Naive B cell (primary cell): ENCODE results near the gene SRM. TPM values are rescaled to one million over a fixed set of nuclear protein-coding genes. Genes with fewer than 3 reads are reported as not detected.
"Not testable (repeated sequence)": the region's sequence is repeated elsewhere in the genome, so short reads cannot be mapped to it uniquely, and the experiment has no call there.

Experiments used
- ATAC-seq, 2 donors: fragments of 150-1000 bp; cut with Tn5 transposase; 2 replicates each; pipeline ENCODE4 v1.10.0; 2021; ENCODE audit warnings: low read depth in 2 of 2, mild to moderate bottlenecking in 2 of 2, moderate library complexity in 2 of 2
- DNase-seq: peaks from one replicate; pipeline ENCODE4 v3.0.0; 2022
- H3K27ac Mint-ChIP-seq, 6 donors: one replicate each; pipeline ENCODE4 v1.8.0; 2020 to 2022; ENCODE audit warnings: mild to moderate bottlenecking in 6 of 6, mixed read lengths in 6 of 6, moderate library complexity in 5 of 6, inconsistent platforms in 2 of 6
- H3K27me3 Mint-ChIP-seq, 3 donors: one replicate each; pipeline ENCODE4 v1.8.0; 2021 to 2022; ENCODE audit warnings: mixed read lengths in 3 of 3, mild to moderate bottlenecking in 1 of 3
- H3K36me3 Mint-ChIP-seq, 2 donors: one replicate each; pipeline ENCODE4 v1.8.0; 2020 to 2022; ENCODE audit warnings: mixed read lengths in 2 of 2, inconsistent platforms in 1 of 2, mild to moderate bottlenecking in 1 of 2
- H3K4me1 Mint-ChIP-seq, 3 donors: one replicate each; pipeline ENCODE4 v1.8.0; 2020 to 2022; ENCODE audit warnings: mixed read lengths in 3 of 3, inconsistent platforms in 1 of 3, mild to moderate bottlenecking in 1 of 3, moderate library complexity in 1 of 3
- H3K4me3 Mint-ChIP-seq, 8 donors: one replicate each; pipeline ENCODE4 v1.8.0; 2020 to 2022; ENCODE audit warnings: mild to moderate bottlenecking in 8 of 8, mixed read lengths in 8 of 8, moderate library complexity in 8 of 8, inconsistent platforms in 2 of 8
- H3K9me3 Mint-ChIP-seq, 7 donors: one replicate each; pipeline ENCODE4 v1.8.0; 2020 to 2022; ENCODE audit warnings: mixed read lengths in 7 of 7, mild to moderate bottlenecking in 5 of 7, inconsistent platforms in 2 of 7, moderate library complexity in 1 of 7
- polyA plus RNA-seq, 6 donors: library from polyadenylated mRNA; unstranded; fragments of 300-500 nt; fragmentation: Illumina TruSeq; gene quantifications; one replicate each; pipeline ENCODE4 v1.2.3, GENCODE V29; 2021; ENCODE audit warnings: low read depth in 6 of 6

The SRM gene
- polyA plus RNA-seq, 6 donors from 2014 or later, result 74.3 to 133 (median 89.4) TPM

DNA sequence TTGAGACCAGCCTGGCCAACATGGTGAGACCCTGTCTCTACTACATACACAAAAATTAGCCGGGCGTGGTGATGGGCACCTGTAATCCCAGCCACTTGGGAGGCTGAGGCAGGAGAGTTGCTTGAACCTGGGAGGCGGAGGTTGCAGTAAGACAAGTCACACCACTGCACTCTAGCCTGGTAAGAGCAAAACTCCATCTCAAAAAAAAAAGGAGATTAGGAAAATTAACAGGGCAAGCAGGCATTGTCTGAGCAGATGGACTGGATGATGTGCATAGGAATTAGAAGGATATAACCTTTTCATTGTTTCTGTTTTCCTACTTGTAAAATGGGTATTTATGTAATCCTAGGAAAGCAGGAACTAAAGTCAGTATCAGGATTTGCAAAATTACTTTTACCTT lies 31.8 kb downstream of the SRM start:
- Mint-ChIP-seq H3K4me3 (no peak overlapping the region), H3K9me3 (peaks cover 0 to 2% (median 0%) of the 10 kb centered on the region in 7 donors), H3K36me3 (peaks cover 6 to 15% of the 10 kb centered on the region in 2 donors), H3K27ac (peak overlapping the region in 2 of 6 donors; percentile 49 to 58), H3K4me1 (peaks cover 7 to 14% (median 8%) of the 10 kb centered on the region in 3 donors), H3K27me3 (no peaks in the 10 kb centered on the region)
- ATAC-seq, result no peak
- no peak for DNase-seq

DNA sequence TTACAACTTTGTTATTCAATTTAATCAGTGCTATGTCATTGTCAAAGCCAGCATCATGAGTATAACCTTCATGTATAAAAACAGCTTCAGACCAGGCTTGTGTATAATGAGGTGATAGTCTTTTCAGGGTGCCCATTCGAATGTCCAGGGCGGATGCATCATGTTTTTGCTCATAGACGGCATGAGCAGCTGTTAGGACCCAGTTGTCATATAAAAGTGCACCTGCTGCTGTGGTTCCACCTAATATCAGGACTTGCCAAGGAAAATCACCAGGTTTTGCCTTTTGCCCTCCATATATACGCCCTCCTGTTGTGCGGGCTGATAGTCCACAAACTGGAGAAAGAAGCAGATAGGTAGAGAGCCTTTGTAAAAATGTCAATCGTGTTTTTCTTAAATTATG lies 32.5 kb downstream of the SRM start:
- Mint-ChIP-seq H3K4me3 (no peak overlapping the region), H3K27ac (peak overlapping the region in 2 of 6 donors; percentile 47 to 49), H3K36me3 (peaks cover 12 to 21% of the 10 kb centered on the region in 2 donors), H3K9me3 (peaks cover 0 to 2% (median 0%) of the 10 kb centered on the region in 7 donors), H3K4me1 (peaks cover 8 to 14% (median 11%) of the 10 kb centered on the region in 3 donors), H3K27me3 (no peaks in the 10 kb centered on the region)
- no peak for DNase-seq
- ATAC-seq, result no peak

- DNase-seq (no peak), ATAC-seq (no peak)
- Mint-ChIP-seq H3K27me3 (no peaks in the 10 kb centered on the region), H3K27ac (peak overlapping the region in 2 of 6 donors; percentile 27 to 29), H3K4me3 (no peak overlapping the region), H3K9me3 (peaks cover 0 to 2% (median 0%) of the 10 kb centered on the region in 7 donors), H3K36me3 (peaks cover 17 to 25% of the 10 kb centered on the region in 2 donors), H3K4me1 (peaks cover 11 to 18% (median 15%) of the 10 kb centered on the region in 3 donors)
Measured at GRCh38 chr1:11026903-11027302, 32.9 kb downstream of the SRM start.

DNA sequence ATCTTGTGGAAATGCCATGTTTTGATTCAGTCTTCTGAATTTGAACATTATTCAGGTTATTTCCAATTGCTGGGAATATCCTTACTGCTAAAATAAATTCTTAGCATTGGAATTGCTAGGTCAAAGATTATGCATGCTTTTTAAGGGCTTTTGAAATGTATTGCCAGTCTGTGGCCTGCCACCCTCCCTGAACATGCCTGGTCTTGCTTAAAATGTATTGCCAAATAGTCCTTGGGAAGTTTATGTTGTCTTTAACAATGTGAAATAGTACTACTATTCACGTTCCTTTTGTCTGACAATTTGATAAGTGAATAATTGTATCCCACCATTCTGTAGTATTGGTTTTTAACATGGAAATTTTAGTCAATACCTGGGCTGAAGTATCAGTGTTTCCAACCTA lies 33.8 kb downstream of the SRM start:
- DNase-seq, result no peak
- H3K27ac Mint-ChIP-seq, result no peak overlapping the region
- peaks cover 12 to 23% (median 16%) of the 10 kb centered on the region in 3 donors for H3K4me1 Mint-ChIP-seq
- peaks cover 20 to 27% of the 10 kb centered on the region in 2 donors for H3K36me3 Mint-ChIP-seq
- ATAC-seq, result no peak
- peaks cover 0 to 2% (median 0%) of the 10 kb centered on the region in 7 donors for H3K9me3 Mint-ChIP-seq
- H3K27me3 Mint-ChIP-seq, result no peaks in the 10 kb centered on the region
- no peak overlapping the region for H3K4me3 Mint-ChIP-seq

DNA sequence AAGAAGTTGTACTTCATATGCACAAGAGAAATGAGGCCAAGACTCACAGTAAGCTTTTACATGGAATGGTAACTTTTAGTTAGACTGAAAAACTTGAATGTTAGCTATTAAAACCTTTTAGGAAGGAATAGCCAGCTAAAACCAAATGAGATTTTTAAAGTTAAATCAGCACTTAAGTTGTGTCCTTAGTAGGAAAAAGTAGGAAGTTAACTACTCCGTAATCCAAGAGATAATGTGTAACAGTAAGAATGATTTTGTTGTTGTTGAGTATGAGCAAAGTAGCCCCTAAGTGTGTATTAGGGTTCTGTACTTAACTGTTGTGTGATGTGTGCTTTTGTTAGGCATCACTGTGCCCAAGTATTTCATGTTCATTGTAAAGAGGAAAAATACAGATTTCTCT lies 34.2 kb downstream of the SRM start:
- H3K36me3 Mint-ChIP-seq, result peaks cover 20 to 27% of the 10 kb centered on the region in 2 donors
- no peak overlapping the region for H3K4me3 Mint-ChIP-seq
- ATAC-seq (no peak), DNase-seq (no peak)
- H3K4me1 Mint-ChIP-seq, result peaks cover 10 to 19% (median 16%) of the 10 kb centered on the region in 3 donors
- peak overlapping the region in 1 of 6 donors; percentile 2 for H3K27ac Mint-ChIP-seq
- peaks cover 0 to 2% (median 0%) of the 10 kb centered on the region in 7 donors for H3K9me3 Mint-ChIP-seq
- H3K27me3 Mint-ChIP-seq, result no peaks in the 10 kb centered on the region

- no peak for DNase-seq
- H3K27me3 Mint-ChIP-seq, result no peaks in the 10 kb centered on the region
- no peak for ATAC-seq
- peak overlapping the region in 1 of 6 donors; percentile 39 for H3K27ac Mint-ChIP-seq
- peaks cover 0 to 2% (median 0%) of the 10 kb centered on the region in 7 donors for H3K9me3 Mint-ChIP-seq
- peaks cover 20 to 27% of the 10 kb centered on the region in 2 donors for H3K36me3 Mint-ChIP-seq
- no peak overlapping the region for H3K4me3 Mint-ChIP-seq
- peaks cover 10 to 17% (median 16%) of the 10 kb centered on the region in 3 donors for H3K4me1 Mint-ChIP-seq
Measured at GRCh38 chr1:11024874-11025203, 35.0 kb downstream of the SRM start.

GRCh38 chr1:11024154-11024873 lies 35.5 kb downstream of the SRM start:
- no peak for ATAC-seq
- no peaks in the 10 kb centered on the region for H3K27me3 Mint-ChIP-seq
- H3K9me3 Mint-ChIP-seq, result peaks cover 0 to 2% (median 0%) of the 10 kb centered on the region in 7 donors
- H3K27ac Mint-ChIP-seq, result peak overlapping the region in 1 of 6 donors; percentile 63
- no peak for DNase-seq
- no peak overlapping the region for H3K4me3 Mint-ChIP-seq
- H3K4me1 Mint-ChIP-seq, result peaks cover 10 to 17% (median 16%) of the 10 kb centered on the region in 3 donors
- peaks cover 20 to 27% of the 10 kb centered on the region in 2 donors for H3K36me3 Mint-ChIP-seq

DNA sequence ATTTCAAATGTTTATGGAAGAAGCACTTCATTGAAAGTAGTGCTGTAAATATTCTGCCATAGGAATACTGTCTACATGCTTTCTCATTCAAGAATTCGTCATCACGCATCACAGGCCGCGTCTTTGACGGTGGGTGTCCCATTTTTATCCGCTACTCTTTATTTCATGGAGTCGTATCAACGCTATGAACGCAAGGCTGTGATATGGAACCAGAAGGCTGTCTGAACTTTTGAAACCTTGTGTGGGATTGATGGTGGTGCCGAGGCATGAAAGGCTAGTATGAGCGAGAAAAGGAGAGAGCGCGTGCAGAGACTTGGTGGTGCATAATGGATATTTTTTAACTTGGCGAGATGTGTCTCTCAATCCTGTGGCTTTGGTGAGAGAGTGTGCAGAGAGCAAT lies 36.6 kb downstream of the SRM start:
- Mint-ChIP-seq H3K27me3 (no peaks in the 10 kb centered on the region), H3K9me3 (no peaks in the 10 kb centered on the region), H3K4me1 (peaks cover 14 to 22% (median 19%) of the 10 kb centered on the region in 3 donors), H3K36me3 (peaks cover 20 to 27% of the 10 kb centered on the region in 2 donors), H3K27ac (no peak overlapping the region), H3K4me3 (peak overlapping the region in 1 of 8 donors; percentile 24)
- ATAC-seq (no peak), DNase-seq (no peak)

DNA sequence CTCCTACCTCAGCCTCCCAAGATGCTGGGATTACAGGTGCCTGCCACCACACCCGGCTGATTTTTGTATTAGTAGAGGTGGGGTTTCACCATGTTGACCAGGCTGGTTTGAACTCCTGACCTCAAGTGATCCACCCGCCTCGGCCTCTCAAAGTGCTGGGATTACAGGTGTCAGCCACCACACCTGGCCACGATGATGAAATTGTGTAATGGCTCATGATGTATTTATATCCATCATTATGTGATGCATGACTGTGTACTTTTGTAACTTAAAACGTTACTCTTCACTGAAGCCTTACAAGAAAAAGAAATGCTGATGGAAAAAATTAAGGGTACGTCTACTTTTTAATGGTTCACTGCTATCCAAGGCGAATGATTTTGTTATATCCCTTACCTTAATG lies 39.8 kb downstream of the SRM start:
- Mint-ChIP-seq H3K36me3 (peaks cover 20 to 26% of the 10 kb centered on the region in 2 donors), H3K4me1 (peaks cover 21 to 33% (median 33%) of the 10 kb centered on the region in 3 donors)
- no peak for ATAC-seq

GRCh38 chr1:11019358-11019757 lies 40.5 kb downstream of the SRM start:
- Mint-ChIP-seq H3K4me1 (peaks cover 21 to 39% (median 33%) of the 10 kb centered on the region in 3 donors), H3K36me3 (peaks cover 20 to 23% of the 10 kb centered on the region in 2 donors), H3K4me3 (peak overlapping the region in 1 of 8 donors; percentile 9)
- not testable (repeated sequence) for ATAC-seq, H3K9me3 Mint-ChIP-seq, H3K27me3 Mint-ChIP-seq, H3K27ac Mint-ChIP-seq, DNase-seq

More for the DNA sequence above, 39.8 kb downstream of the SRM start:
- H3K9me3 Mint-ChIP-seq, result no peaks in the 10 kb centered on the region
- peak overlapping the region in 1 of 6 donors; percentile 52 for H3K27ac Mint-ChIP-seq
- H3K27me3 Mint-ChIP-seq, result no peaks in the 10 kb centered on the region
- H3K4me3 Mint-ChIP-seq, result no peak overlapping the region
- no peak for DNase-seq

GRCh38 chr1:11013160-11013531 lies 46.7 kb downstream of the SRM start:
- ATAC-seq, result no peak

DNA sequence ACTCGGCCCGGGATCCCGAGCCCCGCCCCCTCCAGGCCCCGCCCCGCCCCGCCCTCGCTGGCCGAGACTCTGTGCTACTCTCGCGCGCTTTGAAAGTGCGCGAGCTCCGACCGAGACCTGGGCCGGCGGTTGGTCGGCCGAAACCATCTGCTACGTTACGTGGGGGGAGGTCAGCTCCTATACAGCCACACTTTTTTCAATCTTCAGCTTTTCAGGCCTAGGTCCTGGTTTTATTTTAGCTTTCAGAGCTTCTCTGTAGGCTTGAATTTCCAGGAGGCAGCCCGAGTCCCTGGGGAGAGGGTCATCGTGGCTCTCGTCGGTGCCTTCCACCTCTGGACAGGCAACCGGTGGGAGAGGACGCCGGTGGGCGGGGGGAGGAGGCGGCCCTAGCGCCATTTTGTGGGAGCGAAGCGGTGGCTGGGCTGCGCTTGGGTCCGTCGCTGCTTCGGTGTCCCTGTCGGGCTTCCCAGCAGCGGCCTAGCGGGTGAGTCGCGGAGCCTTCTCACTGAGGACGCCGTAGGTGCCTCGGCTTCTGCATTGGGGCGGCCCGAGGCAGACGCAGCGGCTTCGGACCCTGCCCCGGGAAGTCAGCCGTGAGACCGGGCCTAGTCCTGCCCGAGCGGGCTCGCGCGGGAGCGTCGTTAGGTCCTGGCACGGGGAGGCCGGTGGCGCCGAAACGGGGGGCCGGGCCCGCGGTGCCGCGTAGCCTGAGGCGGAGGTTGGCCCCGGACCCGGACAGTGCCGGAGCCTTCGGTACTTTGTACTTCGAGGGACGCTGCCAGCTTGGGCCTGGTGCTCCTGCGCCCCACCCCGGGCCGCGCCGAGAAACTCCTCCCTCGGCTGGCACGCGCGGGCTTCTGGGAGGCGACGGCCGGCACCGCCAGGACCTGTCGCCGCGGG lies 47.3 kb downstream of the SRM start, which contains the start of gene TARDBP:
Gene TARDBP, plus strand, starts transcription at position 395 of the 900 bp plus-strand sequence. CDS start 1,074 bp downstream, outside the sequence.
- ATAC-seq (peak; percentile 81 to 82), DNase-seq (peak; percentile 94)
- peak within 1 kb of the TSS; percentile 96 to 99 (median 98) for H3K27ac Mint-ChIP-seq
- H3K27me3 Mint-ChIP-seq, result no peaks in the 10 kb centered on the region
- peak within 1 kb of the TSS; percentile 86 to 96 (median 93) for H3K4me3 Mint-ChIP-seq
- H3K9me3 Mint-ChIP-seq, result no peaks in the 10 kb centered on the region
- peaks cover 12 to 32% (median 13%) of the 10 kb centered on the region in 3 donors for H3K4me1 Mint-ChIP-seq
- peaks cover 0 to 4% of the 10 kb centered on the region in 2 donors for H3K36me3 Mint-ChIP-seq

More at GRCh38 chr1:11013160-11013531, 46.7 kb downstream of the SRM start:
- no peaks in the 10 kb centered on the region for H3K9me3 Mint-ChIP-seq
- peaks cover 0 to 4% of the 10 kb centered on the region in 2 donors for H3K36me3 Mint-ChIP-seq
- H3K27me3 Mint-ChIP-seq, result no peaks in the 10 kb centered on the region
- H3K4me3 Mint-ChIP-seq, result peak overlapping the region; percentile 86 to 96 (median 93)
- no peak for DNase-seq
- H3K27ac Mint-ChIP-seq, result peak overlapping the region; percentile 36 to 98 (median 82)
- peaks cover 14 to 34% (median 14%) of the 10 kb centered on the region in 3 donors for H3K4me1 Mint-ChIP-seq
